ENCODE data around the gene ESPN. TPM values are rescaled to one million over a fixed set of nuclear protein-coding genes. Genes with fewer than 3 reads are reported as not detected.

ESPN gene
- total RNA-seq, 2 experiments from 2014 or later = not detected

Small RNA genes within 50 kb of the gene (microRNA-seq; reads per million reads assigned to microRNA genes)
- gene MIR4252 (ENCODE audit: borderline replicate concordance) = not detected

Small RNA genes within 50 kb of the gene (small RNA-seq; reads per million reads assigned to genes)
- gene MIR4252 = not detected

Other genes starting within 250 kb of the ESPN start
- 0.19 and 0.93 TPM in 2 replicates for gene CHD5, start 244.5 kb upstream of the ESPN start, total RNA-seq (2014; rRNA removed; shearing (Covaris generic))
- 0.38 and 0.55 TPM in 2 replicates for gene CHD5, start 244.5 kb upstream of the ESPN start, total RNA-seq (2022)
- gene RPL22, start 225.2 kb upstream of the ESPN start, total RNA-seq (2014; rRNA removed; shearing (Covaris generic)) = 249 and 330 TPM in 2 replicates
- gene RPL22, start 225.2 kb upstream of the ESPN start, total RNA-seq (2022) = 589 and 605 TPM in 2 replicates
- not detected in 2 replicates for gene RNF207, start 218.7 kb upstream of the ESPN start, total RNA-seq (2014; rRNA removed; shearing (Covaris generic))
- gene RNF207, start 218.7 kb upstream of the ESPN start, total RNA-seq (2022) = not detected in 2 replicates
- gene ICMT, start 188.8 kb upstream of the ESPN start, total RNA-seq (2014; rRNA removed; shearing (Covaris generic)) = 54.0 and 57.0 TPM in 2 replicates
- 42.2 and 48.0 TPM in 2 replicates for gene ICMT, start 188.8 kb upstream of the ESPN start, total RNA-seq (2022)
- gene HES3, start 180.6 kb upstream of the ESPN start, total RNA-seq (2014; rRNA removed; shearing (Covaris generic)) = not detected in 2 replicates
- not detected in 2 replicates for gene HES3, start 180.6 kb upstream of the ESPN start, total RNA-seq (2022)
- gene GPR153, start 163.7 kb upstream of the ESPN start, total RNA-seq (2014; rRNA removed; shearing (Covaris generic)) = not detected in 2 replicates
- not detected in 2 replicates for gene GPR153, start 163.7 kb upstream of the ESPN start, total RNA-seq (2022)
- gene ACOT7, start 31.0 kb upstream of the ESPN start, total RNA-seq (2014; rRNA removed; shearing (Covaris generic)) = 16.8 and 23.4 TPM in 2 replicates
- 50.5 and 53.6 TPM in 2 replicates for gene ACOT7, start 31.0 kb upstream of the ESPN start, total RNA-seq (2022)
- not detected in 2 replicates for gene HES2, start 4.9 kb upstream of the ESPN start, total RNA-seq (2014; rRNA removed; shearing (Covaris generic))
- not detected in 2 replicates for gene HES2, start 4.9 kb upstream of the ESPN start, total RNA-seq (2022)
- 1.7 and 2.8 TPM in 2 replicates for gene TNFRSF25, start 41.4 kb downstream of the ESPN start, total RNA-seq (2014; rRNA removed; shearing (Covaris generic))
- gene TNFRSF25, start 41.4 kb downstream of the ESPN start, total RNA-seq (2022) = 0.65 and 1.7 TPM in 2 replicates
- gene PLEKHG5, start 66.9 kb downstream of the ESPN start, total RNA-seq (2014; rRNA removed; shearing (Covaris generic)) = 0.67 and 1.6 TPM in 2 replicates
- 1.7 and 2.4 TPM in 2 replicates for gene PLEKHG5, start 66.9 kb downstream of the ESPN start, total RNA-seq (2022)
- gene NOL9, start 129.7 kb downstream of the ESPN start, total RNA-seq (2014; rRNA removed; shearing (Covaris generic)) = 30.7 and 39.1 TPM in 2 replicates
- gene NOL9, start 129.7 kb downstream of the ESPN start, total RNA-seq (2022) = 58.8 and 65.5 TPM in 2 replicates
- gene TAS1R1, start 130.5 kb downstream of the ESPN start, total RNA-seq (2014; rRNA removed; shearing (Covaris generic)) = not detected in 2 replicates
- 0.11 TPM in 1 of 2 replicates, not detected in the other for gene TAS1R1, start 130.5 kb downstream of the ESPN start, total RNA-seq (2022)
- 28.9 and 41.9 TPM in 2 replicates for gene ZBTB48, start 155.2 kb downstream of the ESPN start, total RNA-seq (2014; rRNA removed; shearing (Covaris generic))
- gene ZBTB48, start 155.2 kb downstream of the ESPN start, total RNA-seq (2022) = 51.3 and 58.2 TPM in 2 replicates
- gene KLHL21, start 178.1 kb downstream of the ESPN start, total RNA-seq (2014; rRNA removed; shearing (Covaris generic)) = 7.2 and 7.4 TPM in 2 replicates
- gene KLHL21, start 178.1 kb downstream of the ESPN start, total RNA-seq (2022) = 5.6 and 7.6 TPM in 2 replicates
- gene PHF13, start 189.0 kb downstream of the ESPN start, total RNA-seq (2014; rRNA removed; shearing (Covaris generic)) = 5.3 and 7.9 TPM in 2 replicates
- gene PHF13, start 189.0 kb downstream of the ESPN start, total RNA-seq (2022) = 14.6 and 14.7 TPM in 2 replicates
- gene THAP3, start 200.1 kb downstream of the ESPN start, total RNA-seq (2014; rRNA removed; shearing (Covaris generic)) = 22.4 and 24.9 TPM in 2 replicates
- gene THAP3, start 200.1 kb downstream of the ESPN start, total RNA-seq (2022) = 17.2 and 19.0 TPM in 2 replicates

Measured in OCI-LY7 (cell line).